GM18909 (cell line): ENCODE results near the gene SRCAP.

ENCODE experiments used
- ATAC-seq: cut with Tn5 transposase; IDR thresholded peaks from one replicate; pipeline ENCODE4 v1.9.1; 2021; ENCODE audit warnings: mild to moderate bottlenecking; ENCODE audit not compliant: unreplicated experiment, poor library complexity

SRCAP gene

GRCh38 chr16:30786936-30787612, 88.1 kb downstream of the SRCAP start, which contains the start of gene ZNF629:
Gene ZNF629 (minus strand): TSS chr16:30787205. CDS start chr16:30784482, 2,723 bp downstream.
- ATAC-seq: no peak

- ATAC-seq: no peak
These were observed 88.8 kb downstream of the SRCAP start for GRCh38 chr16:30787613-30788378.
